Lower leg skin (tissue), 4 donors: ENCODE data around the gene GNG8. TPM values are rescaled to one million over a fixed set of nuclear protein-coding genes. Genes with fewer than 3 reads are reported as not detected.

Source experiments
- DNase-seq, 2 donors: peaks; one replicate each; pipeline ENCODE4 v3.0.0-alpha.2; 2019; ENCODE audit warnings: low spot score in 2 of 2
- H3K4me3 ChIP-seq: fragments of 200-600 bp; sonication (generic); 2 replicates; pipeline ENCODE4 v1.5.1; 2017; ENCODE audit warnings: mild to moderate bottlenecking, low read depth; ENCODE audit not compliant: poor library complexity, severe bottlenecking
- CTCF ChIP-seq, 3 donors: fragments of 450-650 bp; IDR thresholded peaks; one replicate each; pipeline ENCODE4 v1.5.1; 2016; ENCODE audit warnings: antibody characterized with exemption in 3 of 3, mild to moderate bottlenecking in 3 of 3, moderate library complexity in 2 of 3
- POLR2A ChIP-seq, 2 donors: fragments of 450-650 bp; IDR thresholded peaks; one replicate each; pipeline ENCODE4 v1.6.1; 2016 to 2017; ENCODE audit warnings: antibody characterized with exemption in 2 of 2, mild to moderate bottlenecking in 1 of 2, moderate library complexity in 1 of 2
- WGBS, 2 donors: methylation state at CpG; one replicate each; pipeline ENCODE4 v1.1.5; 2018; 5-methylcytosine and 5-hydroxymethylcytosine counted together
- intact Hi-C: fragments of 100-400 bp; cut with DNase I; formaldehyde crosslinking; loops from one replicate; pipeline ENCODE4 v1.15.0; 2023; ENCODE audit warnings: low total_unique reads
- total RNA-seq, 4 donors: library from RNA; depleted of rRNA; stranded (reverse); fragments of >200 nt; gene quantifications; one replicate each; pipeline ENCODE4 v1.1.0, GENCODE V29; 2016

Gene GNG8
- total RNA-seq, 4 donors from 2014 or later = not detected

- peak in 1 of 2 donors; percentile 80 for DNase-seq
- intact Hi-C loops = no loop called here
- TF ChIP-seq POLR2A (IDR thresholded peaks at IDR 0.05) = no peak
- TF ChIP-seq CTCF (IDR thresholded peaks at IDR 0.05) = no peak
- 91 to 94% methylated on average over 26 to 27 of the region's 27 CpGs for WGBS, 2 donors
- no peak overlapping the region for H3K4me3 ChIP-seq
Measured at GRCh38 chr19:46608581-46609345, 27.2 kb downstream of the GNG8 start.

- intact Hi-C loops = no loop called here
- H3K4me3 ChIP-seq = no peak overlapping the region
- TF ChIP-seq CTCF (IDR thresholded peaks at IDR 0.05) = no peak
- TF ChIP-seq POLR2A (IDR thresholded peaks at IDR 0.05) = no peak
- DNase-seq = peak in 1 of 2 donors; percentile 72
- 89 to 98% methylated on average over 9 of the region's 9 CpGs for WGBS, 2 donors
Measured at GRCh38 chr19:46608178-46608577, 27.8 kb downstream of the GNG8 start.

- TF ChIP-seq POLR2A (IDR thresholded peaks at IDR 0.05) = no peak
- 80 to 87% methylated on average over 12 of the region's 12 CpGs for WGBS, 2 donors
- intact Hi-C loops = no loop called here
- DNase-seq = peak in 1 of 2 donors; percentile 82
- H3K4me3 ChIP-seq = no peak overlapping the region
Measured at GRCh38 chr19:46607448-46607841, 28.6 kb downstream of the GNG8 start.

GRCh38 chr19:46606681-46607447 lies 29.1 kb downstream of the GNG8 start:
- no peak for TF ChIP-seq CTCF (IDR thresholded peaks at IDR 0.05)
- WGBS, 2 donors = 68 to 81% methylated on average over 12 of the region's 12 CpGs
- peak in 1 of 2 donors; percentile 79 for DNase-seq
- intact Hi-C loops = no loop called here
- H3K4me3 ChIP-seq = no peak overlapping the region

- TF ChIP-seq CTCF (IDR thresholded peaks at IDR 0.05) (no peak), POLR2A (IDR thresholded peaks at IDR 0.05) (no peak)
- H3K4me3 ChIP-seq = no peak overlapping the region
- intact Hi-C loops = no loop called here
- WGBS, 2 donors = 76 to 79% methylated on average over 11 of the region's 11 CpGs
- DNase-seq = peak in 1 of 2 donors; percentile 81
Measured at GRCh38 chr19:46606019-46606418, 30.0 kb downstream of the GNG8 start.

- peak in 1 of 2 donors; percentile 83 for DNase-seq
- intact Hi-C loops = no loop called here
- 67 to 74% methylated on average over 9 to 15 of the region's 16 CpGs for WGBS, 2 donors
- H3K4me3 ChIP-seq = no peak overlapping the region
- TF ChIP-seq POLR2A (IDR thresholded peaks at IDR 0.05) = no peak
- TF ChIP-seq CTCF (IDR thresholded peaks at IDR 0.05) = no peak
Measured at GRCh38 chr19:46605356-46605821, 30.6 kb downstream of the GNG8 start.
